Measurements from ENCODE around the gene KCNA3.

- TF ChIP-seq EP300 (IDR thresholded peaks at IDR 0.05; ENCODE audit: borderline replicate concordance in 1 of 2, low read depth in 1 of 2, low read length in 1 of 2) (no peak), CTCF (IDR thresholded peaks at IDR 0.05) (no peak), EZH2phosphoT487 (IDR thresholded peaks at IDR 0.05; ENCODE audit: borderline replicate concordance, low read depth) (no peak), POLR2AphosphoS5 (IDR thresholded peaks at IDR 0.05; ENCODE audit: low read depth, low read length) (no peak)
- TF ChIP-seq, protein P1, sequence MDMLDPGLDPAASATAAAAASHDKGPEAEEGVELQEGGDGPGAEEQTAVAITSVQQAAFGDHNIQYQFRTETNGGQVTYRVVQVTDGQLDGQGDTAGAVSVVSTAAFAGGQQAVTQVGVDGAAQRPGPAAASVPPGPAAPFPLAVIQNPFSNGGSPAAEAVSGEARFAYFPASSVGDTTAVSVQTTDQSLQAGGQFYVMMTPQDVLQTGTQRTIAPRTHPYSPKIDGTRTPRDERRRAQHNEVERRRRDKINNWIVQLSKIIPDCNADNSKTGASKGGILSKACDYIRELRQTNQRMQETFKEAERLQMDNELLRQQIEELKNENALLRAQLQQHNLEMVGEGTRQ (IDR thresholded peaks at IDR 0.05; ENCODE audit: borderline replicate concordance, low read depth, low read length): no peak
Measured at GRCh38 chr1:110682898-110683297, 8.2 kb upstream of the KCNA3 start.

Data from SK-N-SH (cell line).